Retinal pigment epithelial cell (primary cell): ENCODE data around the gene ZDHHC13.

ENCODE experiments used
- DNase-seq: peaks from one replicate; pipeline ENCODE4 v3.0.0-alpha.2; 2010; ENCODE audit warnings: low read depth
- H3K4me3 ChIP-seq: 2 replicates; pipeline ENCODE4 v1.5.1; 2011; ENCODE audit warnings: mild to moderate bottlenecking, low read length, control low read depth, moderate library complexity
- CTCF ChIP-seq: conservative IDR thresholded peaks from 2 replicates; pipeline ENCODE4 v1.5.1; 2011; ENCODE audit warnings: low read depth, low read length, control low read depth, inconsistent platforms

ZDHHC13 gene

GRCh38 chr11:19185036-19185435, 68.1 kb downstream of the ZDHHC13 start:
- DNase-seq: no peak
- TF ChIP-seq CTCF: no peak
- H3K4me3 ChIP-seq: no peak overlapping the region

GRCh38 chr11:19185516-19186052, 68.6 kb downstream of the ZDHHC13 start:
- no peak overlapping the region for H3K4me3 ChIP-seq
- no peak for DNase-seq
- no peak for TF ChIP-seq CTCF

- TF ChIP-seq CTCF: no peak
- H3K4me3 ChIP-seq: no peak overlapping the region
- no peak for DNase-seq
Observed at GRCh38 chr11:19187114-19187832, 70.3 kb downstream of the ZDHHC13 start.

GRCh38 chr11:19187833-19188258, 70.9 kb downstream of the ZDHHC13 start:
- no peak for DNase-seq
- H3K4me3 ChIP-seq: no peak overlapping the region
- TF ChIP-seq CTCF: no peak

GRCh38 chr11:19191530-19192169, 74.7 kb downstream of the ZDHHC13 start:
- no peak for DNase-seq
- H3K4me3 ChIP-seq: no peak overlapping the region
- no peak for TF ChIP-seq CTCF

- no peak for TF ChIP-seq CTCF
- DNase-seq: no peak
Observed at GRCh38 chr11:19193916-19194315, 76.9 kb downstream of the ZDHHC13 start.

More at GRCh38 chr11:19193916-19194315, 76.9 kb downstream of the ZDHHC13 start:
- H3K4me3 ChIP-seq: no peak overlapping the region
